OCI-LY1 (cell line): ENCODE measurements around the gene TRIM46.
"Not testable (repeated sequence)": the region's sequence is repeated elsewhere in the genome, so short reads cannot be mapped to it uniquely, and the experiment has no call there.

ENCODE experiments used
- H2AFZ ChIP-seq: fragments of 200-600 bp; sonication (generic), shearing (Covaris generic); 2 replicates; pipeline ENCODE4 v1.6.0; 2014; ENCODE audit warnings: antibody characterized with exemption, mild to moderate bottlenecking, low read length
- H3F3A ChIP-seq: fragments of 200-600 bp; sonication (generic), shearing (Covaris generic); 2 replicates; pipeline ENCODE4 v1.6.0; 2014; ENCODE audit warnings: mild to moderate bottlenecking, antibody characterized with exemption, low read length, moderate library complexity; ENCODE audit not compliant: insufficient read depth
- H3K27ac ChIP-seq: fragments of 200-600 bp; sonication (generic); 2 replicates; pipeline ENCODE4 v1.5.1; 2014; ENCODE audit warnings: low read length, mixed run types, mild to moderate bottlenecking, low read depth; ENCODE audit not compliant: poor library complexity, severe bottlenecking
- H3K27me3 ChIP-seq: fragments of 200-600 bp; sonication (generic); 2 replicates; pipeline ENCODE4 v1.6.0; 2014; ENCODE audit warnings: antibody characterized with exemption, mild to moderate bottlenecking, low read length, moderate library complexity; ENCODE audit not compliant: insufficient read depth
- H3K36me3 ChIP-seq: fragments of 200-600 bp; sonication (generic); 2 replicates; pipeline ENCODE4 v1.6.1; 2014; ENCODE audit warnings: mild to moderate bottlenecking, antibody characterized with exemption, low read length, moderate library complexity, mixed read lengths; ENCODE audit not compliant: insufficient read depth
- H3K4me1 ChIP-seq: fragments of 200-600 bp; sonication (generic); 2 replicates; pipeline ENCODE4 v1.5.1; 2014; ENCODE audit warnings: mild to moderate bottlenecking, low read length, moderate library complexity; ENCODE audit not compliant: insufficient read depth, severe bottlenecking
- H3K4me2 ChIP-seq: fragments of 200-600 bp; sonication (generic), shearing (Covaris generic); 2 replicates; pipeline ENCODE4 v1.6.1; 2014; ENCODE audit warnings: low read length
- H3K4me3 ChIP-seq: fragments of 200-600 bp; sonication (generic); 2 replicates; pipeline ENCODE4 v1.5.1; 2014; ENCODE audit warnings: low read length, low read depth, mild to moderate bottlenecking, mixed read lengths; ENCODE audit not compliant: poor library complexity, severe bottlenecking
- H3K79me2 ChIP-seq: fragments of 200-600 bp; shearing (Covaris generic); 2 replicates; pipeline ENCODE4 v1.6.1; 2016; ENCODE audit warnings: mixed run types, low read length, mixed read lengths; ENCODE audit not compliant: insufficient read depth
- H3K9ac ChIP-seq: fragments of 200-600 bp; sonication (generic), shearing (Covaris generic); 2 replicates; pipeline ENCODE4 v1.6.1; 2014; ENCODE audit warnings: mild to moderate bottlenecking, low read length, mixed read lengths
- H3K9me2 ChIP-seq: fragments of 200-600 bp; sonication (generic), shearing (Covaris generic); 2 replicates; pipeline ENCODE4 v1.6.1; 2014; ENCODE audit warnings: low read depth, mild to moderate bottlenecking, low read length, mixed read lengths
- H3K9me3 ChIP-seq: fragments of 200-600 bp; shearing (Covaris generic); 2 replicates; pipeline ENCODE4 v1.6.1; 2014; ENCODE audit warnings: low read length, mixed read lengths
- H4K20me1 ChIP-seq: fragments of 200-600 bp; sonication (generic), shearing (Covaris generic); 2 replicates; pipeline ENCODE4 v1.6.0; 2016; ENCODE audit warnings: mild to moderate bottlenecking, low read length; ENCODE audit not compliant: insufficient read depth
- CTCF ChIP-seq: fragments of 200-600 bp; sonication (generic), shearing (Covaris generic); IDR thresholded peaks from 2 replicates; pipeline ENCODE4 v1.5.1; 2017; ENCODE audit warnings: mild to moderate bottlenecking, antibody characterized with exemption, low read length, moderate library complexity, mixed read lengths
- EZH2 ChIP-seq: fragments of 200-600 bp; sonication (generic), shearing (Covaris generic); IDR thresholded peaks from 2 replicates; pipeline ENCODE4 v1.8.0; 2017; ENCODE audit warnings: borderline replicate concordance, mixed run types, mild to moderate bottlenecking, antibody characterized with exemption, low read length, moderate library complexity, mixed read lengths

The TRIM46 gene

DNA sequence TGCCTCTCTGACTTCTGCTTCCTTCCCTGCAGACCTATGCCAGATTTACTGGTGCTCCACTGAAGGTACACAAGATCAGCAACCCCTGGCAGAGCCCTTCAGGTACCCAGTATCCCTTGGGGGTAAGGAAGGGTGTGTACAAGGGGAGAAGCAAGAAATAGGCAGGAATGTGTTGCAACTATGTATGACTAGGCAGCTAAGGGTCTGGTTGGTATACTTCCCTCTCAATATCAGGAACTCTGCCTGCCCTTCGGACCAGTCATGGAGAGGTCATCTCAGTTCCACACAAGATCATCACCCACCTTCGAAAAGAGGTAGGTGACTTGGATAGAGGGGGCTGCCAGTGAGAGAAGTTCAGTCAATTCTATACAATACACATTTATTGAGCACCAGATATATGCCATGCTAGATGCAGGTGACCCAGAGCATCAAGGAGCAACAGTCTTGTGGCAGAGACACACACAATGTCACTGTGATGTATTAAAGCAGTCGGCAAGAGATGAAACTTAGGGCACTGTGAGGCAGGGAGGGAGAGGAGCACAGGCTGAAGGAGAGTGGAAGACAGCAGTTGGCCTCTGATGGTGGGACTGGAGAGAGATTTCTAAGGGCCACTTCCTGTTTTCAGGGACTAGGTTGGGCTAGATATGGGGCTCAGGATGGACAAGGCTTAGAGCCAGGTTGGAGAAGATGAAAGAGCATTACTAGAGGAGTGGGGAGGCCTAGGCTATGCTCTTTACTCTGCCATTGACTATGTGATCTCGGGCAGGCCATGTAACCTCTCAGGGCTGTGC lies 36.9 kb downstream of the TRIM46 start:
- Histone ChIP-seq H3K4me2 (peak overlapping the region; percentile 95), H4K20me1 (no peaks in the 10 kb centered on the region), H3K27ac (no peak overlapping the region), H3K27me3 (no peaks in the 10 kb centered on the region), H3K9me2 (no peaks in the 10 kb centered on the region), H2AFZ (no peak overlapping the region), H3K9me3 (no peaks in the 10 kb centered on the region), H3K4me1 (peaks cover 31% of the 10 kb centered on the region), H3K9ac (no peak overlapping the region; the same call in 1 of the 2 replicates), H3K36me3 (no peaks in the 10 kb centered on the region), H3K4me3 (peak overlapping the region; percentile 94), H3K79me2 (no peaks in the 10 kb centered on the region), H3F3A (peaks cover 4% of the 10 kb centered on the region; the same call in 1 of the 2 replicates)
- no peak for TF ChIP-seq EZH2
- no peak for TF ChIP-seq CTCF

- H3K9me3 ChIP-seq, H3K4me3 ChIP-seq, H3K36me3 ChIP-seq, H3K27ac ChIP-seq, H3K9me2 ChIP-seq, H3K9ac ChIP-seq, H3F3A ChIP-seq, H4K20me1 ChIP-seq, H3K79me2 ChIP-seq, H2AFZ ChIP-seq, H3K4me2 ChIP-seq, H3K27me3 ChIP-seq: not testable (repeated sequence)
- H3K4me1 ChIP-seq = peaks cover 31% of the 10 kb centered on the region
Observed at GRCh38 chr1:155211381-155212050, 37.9 kb downstream of the TRIM46 start.

GRCh38 chr1:155212051-155212440 lies 38.4 kb downstream of the TRIM46 start:
- H3F3A ChIP-seq, H2AFZ ChIP-seq, H3K79me2 ChIP-seq, H3K27me3 ChIP-seq, H3K36me3 ChIP-seq, H3K4me3 ChIP-seq, H4K20me1 ChIP-seq, H3K9me2 ChIP-seq, H3K27ac ChIP-seq, H3K9ac ChIP-seq, H3K4me2 ChIP-seq, H3K9me3 ChIP-seq: not testable (repeated sequence)
- peaks cover 29% of the 10 kb centered on the region for H3K4me1 ChIP-seq

DNA sequence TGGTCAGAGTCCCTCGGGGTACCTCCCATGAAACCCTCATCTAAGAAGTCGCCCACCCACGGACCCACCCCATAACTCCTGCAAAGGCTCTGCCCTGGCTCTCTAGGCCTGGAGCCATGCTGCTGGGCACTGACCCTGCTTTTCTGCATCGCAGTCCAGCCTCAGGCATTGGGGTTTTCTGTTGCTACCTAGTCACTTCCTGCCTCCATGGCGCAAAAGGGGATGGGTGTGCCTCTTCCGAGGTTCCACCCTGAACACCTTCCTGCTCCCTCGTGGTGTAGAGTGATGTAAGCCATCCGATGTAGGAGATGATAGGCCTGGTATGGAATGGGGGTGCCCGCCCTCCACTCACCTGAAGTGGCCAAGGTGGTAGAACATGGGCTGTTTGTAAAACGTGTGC lies 41.1 kb downstream of the TRIM46 start:
- peaks cover 18% of the 10 kb centered on the region for H3K4me1 ChIP-seq
- not testable (repeated sequence) for H4K20me1 ChIP-seq, H3K79me2 ChIP-seq, H3K4me3 ChIP-seq, H3F3A ChIP-seq, H3K9ac ChIP-seq, H3K36me3 ChIP-seq, H2AFZ ChIP-seq, H3K9me3 ChIP-seq, H3K27me3 ChIP-seq, H3K27ac ChIP-seq, H3K4me2 ChIP-seq, H3K9me2 ChIP-seq
